ENCODE measurements around the gene FCF1.

The FCF1 gene

GRCh38 chr14:74784634-74785033, 71.7 kb downstream of the FCF1 start:
- no peak for DNase-seq

DNA sequence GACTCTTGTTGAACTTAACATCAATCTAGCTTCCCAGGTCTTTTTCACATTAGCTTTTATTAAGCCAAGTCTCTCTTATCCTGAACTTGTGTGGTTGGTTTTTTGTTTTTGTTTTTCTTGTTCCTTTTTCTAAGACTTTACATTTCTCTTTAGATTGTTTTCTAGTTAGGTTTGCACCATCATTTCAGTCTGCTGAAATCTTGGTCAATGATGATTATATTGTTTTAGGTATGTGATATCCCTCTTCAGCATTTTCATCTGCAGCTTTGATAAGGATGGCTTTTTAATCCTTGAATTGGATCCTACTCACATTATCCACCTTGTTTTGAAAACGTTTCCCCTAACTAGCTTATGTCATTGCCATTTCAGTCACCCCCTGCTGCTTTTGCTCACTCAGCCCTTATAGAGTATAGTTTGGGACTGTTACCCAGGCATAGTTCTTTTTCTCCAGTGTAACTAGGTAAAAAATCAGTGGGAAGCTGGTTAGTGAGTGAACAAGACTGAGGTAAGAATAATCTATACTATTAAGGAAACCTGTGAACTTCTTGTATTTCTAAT, 72.2 kb downstream of the FCF1 start:
- DNase-seq: no peak

- no peak for DNase-seq
Observed at GRCh38 chr14:74786796-74787315, 73.9 kb downstream of the FCF1 start.
